Activated naive CD4-positive, alpha-beta T cell treated with anti-CD3 and anti-CD28 coated beads, Interleukin-2, amount 10 ng/mL, durations not matched to agents 7 days and 5 days (primary cell): ENCODE measurements around the gene OR52E2.

Source experiments
- CTCF ChIA-PET: fragments of 350-600 bp; sonication (Branson Sonifier 250); formaldehyde crosslinking; loops from one replicate; lab custom pipeline; 2021; ENCODE audit warnings: antibody characterized with exemption; lab: Charles Lee
- DNase-seq: peaks from one replicate; pipeline ENCODE4 v3.0.0-alpha.2; 2020
- H3K27ac Mint-ChIP-seq: one replicate; pipeline ENCODE4 v1.8.0; 2021; ENCODE audit warnings: mild to moderate bottlenecking, moderate library complexity, mixed read lengths
- H3K27me3 Mint-ChIP-seq: one replicate; pipeline ENCODE4 v1.8.0; 2021; ENCODE audit warnings: mild to moderate bottlenecking, mixed read lengths
- H3K36me3 Mint-ChIP-seq: one replicate; pipeline ENCODE4 v1.8.0; 2021; ENCODE audit warnings: mixed read lengths
- H3K4me1 Mint-ChIP-seq: one replicate; pipeline ENCODE4 v1.8.0; 2021; ENCODE audit warnings: mixed read lengths
- H3K4me3 Mint-ChIP-seq: one replicate; pipeline ENCODE4 v1.8.0; 2021; ENCODE audit warnings: mild to moderate bottlenecking, moderate library complexity, mixed read lengths
- H3K9me3 Mint-ChIP-seq: one replicate; pipeline ENCODE4 v1.8.0; 2021; ENCODE audit warnings: mixed read lengths

OR52E2 gene

DNA sequence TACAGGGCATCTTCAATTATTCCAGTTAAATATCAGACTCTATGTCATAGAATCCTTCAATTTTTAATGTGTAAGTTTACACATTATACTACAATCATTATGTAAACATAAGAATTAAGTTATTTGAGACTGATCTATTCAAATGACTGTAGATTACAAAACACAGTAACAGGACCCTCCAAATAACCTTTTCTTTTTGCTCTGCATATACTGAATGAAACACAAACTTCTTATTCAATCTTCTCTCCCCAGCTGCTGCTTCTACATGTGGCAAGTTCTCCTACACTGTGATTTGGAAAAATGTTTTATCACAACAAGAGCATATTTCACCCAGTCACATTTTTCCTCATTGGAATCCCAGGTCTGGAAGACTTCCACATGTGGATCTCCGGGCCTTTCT lies 13.2 kb downstream of the OR52E2 start, which contains the start of gene OR52J3:
Gene OR52J3 (plus strand): TSS at position 301 of the 400 bp plus-strand sequence. CDS start 0 bp downstream, at position 301.
- H3K27me3 Mint-ChIP-seq = no peaks in the 10 kb centered on the region

GRCh38 chr11:5043380-5043779 lies 16.0 kb downstream of the OR52E2 start:
- peaks cover 2% of the 10 kb centered on the region for H3K9me3 Mint-ChIP-seq
- no peak overlapping the region for H3K27ac Mint-ChIP-seq
- no peaks in the 10 kb centered on the region for H3K27me3 Mint-ChIP-seq
- H3K4me1 Mint-ChIP-seq = no peaks in the 10 kb centered on the region
- CTCF ChIA-PET = no interaction called here
- no peaks in the 10 kb centered on the region for H3K36me3 Mint-ChIP-seq
- no peak overlapping the region for H3K4me3 Mint-ChIP-seq
- no peak for DNase-seq

More for the DNA sequence above, 13.2 kb downstream of the OR52E2 start, which contains the start of gene OR52J3:
- H3K27ac Mint-ChIP-seq = no peak within 1 kb of the TSS
- DNase-seq = no peak
- CTCF ChIA-PET = no interaction called here
- peaks cover 2% of the 10 kb centered on the region for H3K9me3 Mint-ChIP-seq
- H3K4me3 Mint-ChIP-seq = no peak within 1 kb of the TSS
- H3K36me3 Mint-ChIP-seq = no peaks in the 10 kb centered on the region
- H3K4me1 Mint-ChIP-seq = no peaks in the 10 kb centered on the region

DNA sequence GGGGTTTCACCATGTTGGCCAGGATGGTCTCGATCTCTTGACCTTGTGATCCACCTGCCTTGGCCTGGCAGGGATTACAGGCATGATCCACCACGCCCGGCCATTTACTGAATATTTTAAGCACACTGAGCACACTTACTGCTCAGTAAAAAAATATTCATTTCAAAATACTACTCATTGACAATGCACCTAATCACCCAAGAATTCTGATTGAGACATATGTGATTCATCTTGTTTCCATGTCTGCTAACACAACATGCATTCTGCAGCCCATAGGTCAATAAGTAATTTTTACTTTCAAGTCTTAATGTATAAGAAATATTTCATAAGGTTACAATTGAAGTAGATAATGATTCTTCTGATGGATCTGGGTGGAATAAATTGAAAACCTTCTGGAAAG lies 17.3 kb downstream of the OR52E2 start:
- Mint-ChIP-seq H3K4me3 (no peak overlapping the region), H3K4me1 (no peaks in the 10 kb centered on the region), H3K9me3 (peaks cover 2% of the 10 kb centered on the region), H3K27ac (no peak overlapping the region), H3K27me3 (no peaks in the 10 kb centered on the region), H3K36me3 (no peaks in the 10 kb centered on the region)
- CTCF ChIA-PET = no interaction called here
- no peak for DNase-seq

DNA sequence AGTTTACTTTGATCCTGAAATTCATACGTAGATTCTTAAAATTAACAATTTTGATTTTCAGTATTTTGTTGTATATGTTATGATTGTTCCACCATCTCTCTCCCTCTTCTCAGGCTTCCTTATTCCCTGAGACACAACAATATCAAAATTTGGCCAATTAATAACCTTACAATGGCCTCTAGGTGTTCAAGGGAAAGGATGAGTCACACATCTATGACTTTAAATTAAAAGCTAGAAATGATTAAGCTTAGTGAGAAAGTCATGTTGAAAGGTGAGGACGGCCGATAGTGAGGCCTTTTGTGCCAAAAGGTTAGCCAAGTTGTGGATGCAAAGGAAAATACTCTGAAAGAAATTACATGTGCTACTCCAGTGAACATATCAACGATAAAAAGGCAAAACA lies 18.6 kb downstream of the OR52E2 start:
- CTCF ChIA-PET = no interaction called here
- Mint-ChIP-seq H3K36me3 (no peaks in the 10 kb centered on the region), H3K9me3 (peaks cover 2% of the 10 kb centered on the region), H3K27me3 (no peaks in the 10 kb centered on the region), H3K4me1 (no peaks in the 10 kb centered on the region), H3K27ac (no peak overlapping the region), H3K4me3 (no peak overlapping the region)
- DNase-seq = no peak

- DNase-seq = no peak
- CTCF ChIA-PET = no interaction called here
- H3K9me3 Mint-ChIP-seq = peaks cover 2% of the 10 kb centered on the region
- no peaks in the 10 kb centered on the region for H3K36me3 Mint-ChIP-seq
- H3K27me3 Mint-ChIP-seq = no peaks in the 10 kb centered on the region
- H3K4me3 Mint-ChIP-seq = no peak overlapping the region
- H3K4me1 Mint-ChIP-seq = no peaks in the 10 kb centered on the region
- H3K27ac Mint-ChIP-seq = no peak overlapping the region
Observed at GRCh38 chr11:5038341-5038740, 21.1 kb downstream of the OR52E2 start.

GRCh38 chr11:5037926-5038325 lies 21.5 kb downstream of the OR52E2 start:
- DNase-seq = no peak
- Mint-ChIP-seq H3K27me3 (no peaks in the 10 kb centered on the region), H3K36me3 (no peaks in the 10 kb centered on the region), H3K4me1 (no peaks in the 10 kb centered on the region), H3K9me3 (peaks cover 2% of the 10 kb centered on the region), H3K4me3 (no peak overlapping the region), H3K27ac (no peak overlapping the region)
- CTCF ChIA-PET = no interaction called here

DNA sequence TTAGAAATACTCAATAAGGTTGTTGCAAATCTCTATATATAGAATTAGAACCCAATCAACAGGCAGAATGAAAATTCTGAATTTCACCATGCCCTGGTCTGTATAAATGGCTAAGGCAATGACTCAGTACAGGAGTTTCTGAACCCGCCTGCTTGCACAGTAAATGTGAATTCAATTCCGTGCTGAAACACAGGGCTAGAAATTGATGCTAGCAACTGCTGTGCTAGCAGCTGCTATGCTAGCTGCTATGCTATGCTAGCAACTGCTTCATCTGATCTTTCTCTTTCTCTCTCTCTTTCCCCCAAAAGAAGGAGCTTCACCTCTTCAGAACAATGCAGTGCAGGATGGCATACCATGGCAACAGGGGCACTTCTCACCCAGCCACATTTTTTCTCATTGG lies 22.8 kb downstream of the OR52E2 start:
- Mint-ChIP-seq H3K36me3 (no peaks in the 10 kb centered on the region), H3K9me3 (no peaks in the 10 kb centered on the region), H3K4me1 (no peaks in the 10 kb centered on the region), H3K27ac (no peak overlapping the region), H3K27me3 (no peaks in the 10 kb centered on the region), H3K4me3 (no peak overlapping the region)
- CTCF ChIA-PET = no interaction called here
- DNase-seq = no peak

DNA sequence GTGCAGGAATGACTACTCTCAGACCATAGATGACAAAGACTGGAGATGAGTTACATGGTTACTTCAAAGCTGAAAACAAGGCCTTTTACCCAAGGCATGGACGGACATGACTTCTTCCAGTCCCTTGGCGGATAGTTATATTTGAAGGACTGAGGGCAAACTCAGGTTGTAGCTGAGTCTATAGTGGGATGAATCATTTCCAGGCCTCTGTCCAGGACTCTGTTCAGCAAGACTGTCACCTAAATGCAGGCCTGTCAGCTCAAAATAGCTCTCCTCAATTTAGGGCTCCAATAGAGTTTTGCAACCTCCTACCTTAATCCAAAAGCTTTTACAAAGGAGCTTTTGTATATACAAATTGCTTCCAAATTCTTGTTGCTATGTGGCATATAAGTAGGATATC lies 37.4 kb downstream of the OR52E2 start:
- Mint-ChIP-seq H3K4me3 (no peak overlapping the region), H3K4me1 (no peaks in the 10 kb centered on the region), H3K27ac (no peak overlapping the region), H3K36me3 (no peaks in the 10 kb centered on the region), H3K27me3 (no peaks in the 10 kb centered on the region), H3K9me3 (peaks cover 13% of the 10 kb centered on the region)
- CTCF ChIA-PET = no interaction called here
- DNase-seq = no peak

GRCh38 chr11:5013012-5013411 lies 46.4 kb downstream of the OR52E2 start:
- Mint-ChIP-seq H3K4me3 (no peak overlapping the region), H3K9me3 (no peaks in the 10 kb centered on the region), H3K27ac (no peak overlapping the region), H3K36me3 (no peaks in the 10 kb centered on the region), H3K4me1 (no peaks in the 10 kb centered on the region), H3K27me3 (no peaks in the 10 kb centered on the region)
- DNase-seq = no peak
- CTCF ChIA-PET = no interaction called here

GRCh38 chr11:5011254-5011653 lies 48.2 kb downstream of the OR52E2 start:
- no peaks in the 10 kb centered on the region for H3K9me3 Mint-ChIP-seq
- no peaks in the 10 kb centered on the region for H3K4me1 Mint-ChIP-seq
- no peaks in the 10 kb centered on the region for H3K27me3 Mint-ChIP-seq
- H3K27ac Mint-ChIP-seq = no peak overlapping the region
- CTCF ChIA-PET = no interaction called here
- DNase-seq = no peak
- H3K4me3 Mint-ChIP-seq = no peak overlapping the region
- no peaks in the 10 kb centered on the region for H3K36me3 Mint-ChIP-seq
